ENCODE measurements around the gene GRID1. TPM values are rescaled to one million over a fixed set of nuclear protein-coding genes. Genes with fewer than 3 reads are reported as not detected.

Gene GRID1
- total and polyA plus RNA-seq, 2 experiments from 2014 or later: not detected

GRCh38 chr10:86153751-86154150 lies 212.8 kb downstream of the GRID1 start:
- no peaks in the 10 kb centered on the region for H3K27me3 ChIP-seq (replicated peaks; ENCODE audit: insufficient read depth)
- H3K9me3 ChIP-seq (ENCODE audit: low read depth): no peaks in the 10 kb centered on the region
- TF ChIP-seq EZH2 (IDR thresholded peaks at IDR 0.05; ENCODE audit: insufficient read depth, poor library complexity, severe bottlenecking) (no peak), EZH2phosphoT487 (IDR thresholded peaks at IDR 0.05; ENCODE audit: insufficient read depth, low read depth) (no peak)
- no peaks in the 10 kb centered on the region for H3F3A ChIP-seq (ENCODE audit: insufficient read depth)
- no peak overlapping the region for H2AFZ ChIP-seq
- in situ Hi-C loops (cut with MboI): no loop called here
- H3K4me3 ChIP-seq: no peak overlapping the region
- H3K9ac ChIP-seq: no peak overlapping the region
- H3K36me3 ChIP-seq (ENCODE audit: low read depth): no peaks in the 10 kb centered on the region
- H3K4me1 ChIP-seq (ENCODE audit: insufficient read depth): no peaks in the 10 kb centered on the region
- no peaks in the 10 kb centered on the region for H4K20me1 ChIP-seq (ENCODE audit: insufficient read depth)
- no peak for DNase-seq
- H3K9me2 ChIP-seq (ENCODE audit: insufficient read depth): no peaks in the 10 kb centered on the region
- H3K4me2 ChIP-seq (ENCODE audit: unreplicated experiment): no peak overlapping the region
- 36 to 39% methylated on average over 7 to 9 of the region's 9 CpGs for WGBS, 2 experiments (ENCODE audit: low coverage in 1 of 2, low lambda C conversion rate in 2 of 2, missing lambda C conversion rate in 2 of 2)
- H3K79me2 ChIP-seq (ENCODE audit: insufficient read depth): no peaks in the 10 kb centered on the region
- H3K27ac ChIP-seq: no peak overlapping the region

- H3K4me1 ChIP-seq (ENCODE audit: insufficient read depth): no peaks in the 10 kb centered on the region
- TF ChIP-seq EZH2 (IDR thresholded peaks at IDR 0.05; ENCODE audit: insufficient read depth, poor library complexity, severe bottlenecking) (no peak), EZH2phosphoT487 (IDR thresholded peaks at IDR 0.05; ENCODE audit: insufficient read depth, low read depth) (no peak)
- H3K79me2 ChIP-seq (ENCODE audit: insufficient read depth): no peaks in the 10 kb centered on the region
- no peaks in the 10 kb centered on the region for H4K20me1 ChIP-seq (ENCODE audit: insufficient read depth)
- no peak overlapping the region for H3K9ac ChIP-seq
- no peaks in the 10 kb centered on the region for H3K9me3 ChIP-seq (ENCODE audit: low read depth)
- H3K4me2 ChIP-seq (ENCODE audit: unreplicated experiment): no peak overlapping the region
- H3K9me2 ChIP-seq (ENCODE audit: insufficient read depth): no peaks in the 10 kb centered on the region
- in situ Hi-C loops (cut with MboI): no loop called here
- no peak overlapping the region for H3K27ac ChIP-seq
- no peak for DNase-seq
- no peaks in the 10 kb centered on the region for H3F3A ChIP-seq (ENCODE audit: insufficient read depth)
- H3K27me3 ChIP-seq (replicated peaks; ENCODE audit: insufficient read depth): no peaks in the 10 kb centered on the region
- H3K4me3 ChIP-seq: no peak overlapping the region
- 21 to 29% methylated on average over 5 of the region's 5 CpGs for WGBS, 2 experiments (ENCODE audit: low coverage in 1 of 2, low lambda C conversion rate in 2 of 2, missing lambda C conversion rate in 2 of 2)
- no peaks in the 10 kb centered on the region for H3K36me3 ChIP-seq (ENCODE audit: low read depth)
- H2AFZ ChIP-seq: no peak overlapping the region
These were observed 213.7 kb downstream of the GRID1 start for GRCh38 chr10:86152911-86153310.

GRCh38 chr10:86152354-86152753 lies 214.2 kb downstream of the GRID1 start:
- Histone ChIP-seq H3K9ac (no peak overlapping the region), H3K27me3 (replicated peaks; ENCODE audit: insufficient read depth) (no peaks in the 10 kb centered on the region), H3K9me3 (ENCODE audit: low read depth) (no peaks in the 10 kb centered on the region), H3K36me3 (ENCODE audit: low read depth) (no peaks in the 10 kb centered on the region), H4K20me1 (ENCODE audit: insufficient read depth) (no peaks in the 10 kb centered on the region), H3K4me2 (ENCODE audit: unreplicated experiment) (no peak overlapping the region), H3F3A (ENCODE audit: insufficient read depth) (no peaks in the 10 kb centered on the region), H3K79me2 (ENCODE audit: insufficient read depth) (no peaks in the 10 kb centered on the region), H2AFZ (no peak overlapping the region), H3K27ac (no peak overlapping the region), H3K9me2 (ENCODE audit: insufficient read depth) (no peaks in the 10 kb centered on the region), H3K4me3 (no peak overlapping the region), H3K4me1 (ENCODE audit: insufficient read depth) (no peaks in the 10 kb centered on the region)
- in situ Hi-C loops (cut with MboI): no loop called here
- DNase-seq: no peak
- WGBS, 2 experiments (ENCODE audit: low coverage in 1 of 2, low lambda C conversion rate in 2 of 2, missing lambda C conversion rate in 2 of 2): 19 to 23% methylated on average over 5 of the region's 5 CpGs
- TF ChIP-seq EZH2phosphoT487 (IDR thresholded peaks at IDR 0.05; ENCODE audit: insufficient read depth, low read depth) (no peak), EZH2 (IDR thresholded peaks at IDR 0.05; ENCODE audit: insufficient read depth, poor library complexity, severe bottlenecking) (no peak)

- Histone ChIP-seq H3F3A (ENCODE audit: insufficient read depth) (no peaks in the 10 kb centered on the region), H3K36me3 (ENCODE audit: low read depth) (no peaks in the 10 kb centered on the region), H3K27ac (no peak overlapping the region), H3K9me2 (ENCODE audit: insufficient read depth) (no peaks in the 10 kb centered on the region), H3K9ac (no peak overlapping the region), H3K79me2 (ENCODE audit: insufficient read depth) (no peaks in the 10 kb centered on the region), H3K9me3 (ENCODE audit: low read depth) (no peaks in the 10 kb centered on the region), H3K4me2 (ENCODE audit: unreplicated experiment) (no peak overlapping the region), H3K4me1 (ENCODE audit: insufficient read depth) (no peaks in the 10 kb centered on the region), H3K27me3 (replicated peaks; ENCODE audit: insufficient read depth) (no peaks in the 10 kb centered on the region), H3K4me3 (no peak overlapping the region), H4K20me1 (ENCODE audit: insufficient read depth) (no peaks in the 10 kb centered on the region), H2AFZ (no peak overlapping the region)
- WGBS, 2 experiments (ENCODE audit: low coverage in 1 of 2, low lambda C conversion rate in 2 of 2, missing lambda C conversion rate in 2 of 2): 19 to 33% methylated on average over 4 to 5 of the region's 5 CpGs
- DNase-seq: no peak
- TF ChIP-seq EZH2phosphoT487 (IDR thresholded peaks at IDR 0.05; ENCODE audit: insufficient read depth, low read depth): no peak
- TF ChIP-seq EZH2 (IDR thresholded peaks at IDR 0.05; ENCODE audit: insufficient read depth, poor library complexity, severe bottlenecking): no peak
- in situ Hi-C loops (cut with MboI): no loop called here
These were observed 215.0 kb downstream of the GRID1 start for GRCh38 chr10:86151613-86152012.

GRCh38 chr10:86149257-86149656 lies 217.3 kb downstream of the GRID1 start:
- Histone ChIP-seq H3K36me3 (ENCODE audit: low read depth) (no peaks in the 10 kb centered on the region), H3K27ac (no peak overlapping the region), H3K9ac (no peak overlapping the region), H3K4me1 (ENCODE audit: insufficient read depth) (no peaks in the 10 kb centered on the region), H3K9me2 (ENCODE audit: insufficient read depth) (no peaks in the 10 kb centered on the region), H3K4me2 (ENCODE audit: unreplicated experiment) (no peak overlapping the region), H3F3A (ENCODE audit: insufficient read depth) (no peaks in the 10 kb centered on the region), H4K20me1 (ENCODE audit: insufficient read depth) (no peaks in the 10 kb centered on the region), H3K9me3 (ENCODE audit: low read depth) (no peaks in the 10 kb centered on the region), H3K79me2 (ENCODE audit: insufficient read depth) (no peaks in the 10 kb centered on the region), H2AFZ (no peak overlapping the region), H3K27me3 (replicated peaks; ENCODE audit: insufficient read depth) (no peaks in the 10 kb centered on the region), H3K4me3 (no peak overlapping the region)
- in situ Hi-C loops (cut with MboI): no loop called here
- DNase-seq: no peak
- TF ChIP-seq EZH2phosphoT487 (IDR thresholded peaks at IDR 0.05; ENCODE audit: insufficient read depth, low read depth) (no peak), EZH2 (IDR thresholded peaks at IDR 0.05; ENCODE audit: insufficient read depth, poor library complexity, severe bottlenecking) (no peak)
- 25 to 31% methylated on average over 7 of the region's 7 CpGs for WGBS, 2 experiments (ENCODE audit: low coverage in 1 of 2, low lambda C conversion rate in 2 of 2, missing lambda C conversion rate in 2 of 2)
